NT2/D1 (cell line): Measurements from ENCODE around the gene CD38.

Experiments used
- DNase-seq: peaks from one replicate; pipeline ENCODE4 v3.0.0-alpha.2; 2011; ENCODE audit warnings: low read depth, low spot score
- H3K27me3 ChIP-seq: 2 replicates; pipeline ENCODE4 v1.6.0; 2011; ENCODE audit warnings: mild to moderate bottlenecking; ENCODE audit not compliant: insufficient read length, insufficient read depth
- H3K36me3 ChIP-seq: 2 replicates; pipeline ENCODE4 v1.6.1; 2011; ENCODE audit warnings: mild to moderate bottlenecking, low read length, mixed read lengths; ENCODE audit not compliant: insufficient read depth, insufficient read length
- H3K4me1 ChIP-seq: 2 replicates; pipeline ENCODE4 v1.5.1; 2011; ENCODE audit not compliant: insufficient read depth, insufficient read length
- H3K4me3 ChIP-seq: 2 replicates; pipeline ENCODE4 v1.5.1; 2011; ENCODE audit warnings: low read depth; ENCODE audit not compliant: insufficient read length
- H3K9ac ChIP-seq: 2 replicates; pipeline ENCODE4 v1.6.0; 2011; ENCODE audit warnings: low read depth; ENCODE audit not compliant: insufficient read length
- H3K9me3 ChIP-seq: 2 replicates; pipeline ENCODE4 v1.5.1; 2011; ENCODE audit warnings: mild to moderate bottlenecking, low read length; ENCODE audit not compliant: insufficient read depth
- SUZ12 ChIP-seq: IDR thresholded peaks from 2 replicates; pipeline ENCODE4 v1.6.1; 2011; ENCODE audit not compliant: insufficient read length, insufficient read depth; ENCODE audit errors: extremely low read depth
- YY1 ChIP-seq: IDR thresholded peaks from 2 replicates; pipeline ENCODE4 v1.6.1; 2011; ENCODE audit not compliant: insufficient read length, insufficient read depth
- ZNF274 ChIP-seq: IDR thresholded peaks from 2 replicates; pipeline ENCODE4 v1.6.1; 2011; ENCODE audit warnings: mild to moderate bottlenecking, low read depth, low read length

CD38 gene

GRCh38 chr4:15884666-15885065 is 106.5 kb downstream of the CD38 start:
- Histone ChIP-seq H3K9ac (no peak overlapping the region), H3K36me3 (no peaks in the 10 kb centered on the region), H3K4me1 (no peaks in the 10 kb centered on the region), H3K27me3 (no peaks in the 10 kb centered on the region), H3K9me3 (no peaks in the 10 kb centered on the region), H3K4me3 (no peak overlapping the region)
- no peak for DNase-seq
- TF ChIP-seq SUZ12 (no peak), YY1 (no peak), ZNF274 (no peak)

- Histone ChIP-seq H3K9me3 (no peaks in the 10 kb centered on the region), H3K9ac (no peak overlapping the region), H3K27me3 (no peaks in the 10 kb centered on the region), H3K36me3 (no peaks in the 10 kb centered on the region), H3K4me1 (no peaks in the 10 kb centered on the region), H3K4me3 (no peak overlapping the region)
- DNase-seq, result no peak
- TF ChIP-seq YY1, result no peak
- TF ChIP-seq SUZ12, result no peak
- TF ChIP-seq ZNF274, result no peak
Observed at GRCh38 chr4:15885422-15885821, 107.3 kb downstream of the CD38 start.

GRCh38 chr4:15888515-15888914 is 110.4 kb downstream of the CD38 start:
- H3K4me3 ChIP-seq, result no peak overlapping the region
- H3K9ac ChIP-seq, result no peak overlapping the region
- H3K27me3 ChIP-seq, result no peaks in the 10 kb centered on the region
- TF ChIP-seq YY1 (no peak), ZNF274 (no peak), SUZ12 (no peak)
- H3K4me1 ChIP-seq, result no peaks in the 10 kb centered on the region
- no peak for DNase-seq
- H3K9me3 ChIP-seq, result no peaks in the 10 kb centered on the region
- H3K36me3 ChIP-seq, result no peaks in the 10 kb centered on the region

GRCh38 chr4:15890246-15890829 is 112.2 kb downstream of the CD38 start:
- TF ChIP-seq SUZ12 (no peak), YY1 (no peak), ZNF274 (no peak)
- no peak for DNase-seq
- Histone ChIP-seq H3K4me3 (no peak overlapping the region), H3K4me1 (no peaks in the 10 kb centered on the region), H3K36me3 (no peaks in the 10 kb centered on the region), H3K9me3 (no peaks in the 10 kb centered on the region), H3K27me3 (no peaks in the 10 kb centered on the region), H3K9ac (no peak overlapping the region)

GRCh38 chr4:15891312-15891711 is 113.2 kb downstream of the CD38 start:
- TF ChIP-seq YY1 (no peak), SUZ12 (no peak), ZNF274 (no peak)
- Histone ChIP-seq H3K27me3 (no peaks in the 10 kb centered on the region), H3K36me3 (no peaks in the 10 kb centered on the region), H3K4me1 (no peaks in the 10 kb centered on the region), H3K9ac (no peak overlapping the region), H3K4me3 (no peak overlapping the region), H3K9me3 (no peaks in the 10 kb centered on the region)
- DNase-seq, result no peak

GRCh38 chr4:15893962-15894361 is 115.8 kb downstream of the CD38 start:
- Histone ChIP-seq H3K27me3 (no peaks in the 10 kb centered on the region), H3K4me1 (no peaks in the 10 kb centered on the region), H3K9me3 (no peaks in the 10 kb centered on the region), H3K4me3 (no peak overlapping the region), H3K9ac (no peak overlapping the region), H3K36me3 (no peaks in the 10 kb centered on the region)
- TF ChIP-seq ZNF274 (no peak), SUZ12 (no peak), YY1 (no peak)
- DNase-seq, result no peak

- TF ChIP-seq YY1 (no peak), ZNF274 (no peak), SUZ12 (no peak)
- H3K9ac ChIP-seq, result no peak overlapping the region
- H3K36me3 ChIP-seq, result no peaks in the 10 kb centered on the region
Observed at GRCh38 chr4:15894393-15894792, 116.3 kb downstream of the CD38 start.

More at GRCh38 chr4:15894393-15894792, 116.3 kb downstream of the CD38 start:
- Histone ChIP-seq H3K4me1 (no peaks in the 10 kb centered on the region), H3K4me3 (no peak overlapping the region), H3K9me3 (no peaks in the 10 kb centered on the region), H3K27me3 (no peaks in the 10 kb centered on the region)
- DNase-seq, result no peak
